Measurements from ENCODE around the gene PRMT9.

DNA sequence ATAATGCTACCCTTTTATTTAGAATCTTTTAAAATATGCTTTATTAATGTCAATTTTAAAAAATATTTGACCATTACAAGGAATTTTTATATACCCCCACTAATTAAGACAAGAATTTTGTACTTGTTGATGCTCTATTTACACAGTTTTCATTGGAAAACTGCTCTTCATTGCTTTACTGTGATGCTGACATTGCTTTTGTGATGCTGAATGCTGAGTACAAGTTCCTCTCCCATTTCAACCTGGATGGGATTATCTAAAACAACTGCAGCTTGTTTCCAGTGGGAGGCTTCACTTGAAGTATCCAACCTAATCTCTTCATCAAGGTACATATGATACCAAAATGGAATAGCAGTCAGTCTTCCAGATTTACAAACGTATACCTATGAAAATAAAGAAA lies 45.6 kb downstream of the PRMT9 start:
- TF ChIP-seq, protein P1, sequence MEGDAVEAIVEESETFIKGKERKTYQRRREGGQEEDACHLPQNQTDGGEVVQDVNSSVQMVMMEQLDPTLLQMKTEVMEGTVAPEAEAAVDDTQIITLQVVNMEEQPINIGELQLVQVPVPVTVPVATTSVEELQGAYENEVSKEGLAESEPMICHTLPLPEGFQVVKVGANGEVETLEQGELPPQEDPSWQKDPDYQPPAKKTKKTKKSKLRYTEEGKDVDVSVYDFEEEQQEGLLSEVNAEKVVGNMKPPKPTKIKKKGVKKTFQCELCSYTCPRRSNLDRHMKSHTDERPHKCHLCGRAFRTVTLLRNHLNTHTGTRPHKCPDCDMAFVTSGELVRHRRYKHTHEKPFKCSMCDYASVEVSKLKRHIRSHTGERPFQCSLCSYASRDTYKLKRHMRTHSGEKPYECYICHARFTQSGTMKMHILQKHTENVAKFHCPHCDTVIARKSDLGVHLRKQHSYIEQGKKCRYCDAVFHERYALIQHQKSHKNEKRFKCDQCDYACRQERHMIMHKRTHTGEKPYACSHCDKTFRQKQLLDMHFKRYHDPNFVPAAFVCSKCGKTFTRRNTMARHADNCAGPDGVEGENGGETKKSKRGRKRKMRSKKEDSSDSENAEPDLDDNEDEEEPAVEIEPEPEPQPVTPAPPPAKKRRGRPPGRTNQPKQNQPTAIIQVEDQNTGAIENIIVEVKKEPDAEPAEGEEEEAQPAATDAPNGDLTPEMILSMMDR (IDR thresholded peaks at IDR 0.05), result no peak
- no peak for TF ChIP-seq POLR2A (IDR thresholded peaks at IDR 0.05)
- TF ChIP-seq POLR2AphosphoS5 (IDR thresholded peaks at IDR 0.05), result no peak
